NCI-H446 treated with DMSO at 0.1 percent for 48 hours (cell line): ENCODE data around the gene CPEB4.

ENCODE experiments used
- DNase-seq: peaks from one replicate; lab custom pipeline; 2025; lab: John Stamatoyannopoulos, UW

Gene CPEB4

GRCh38 chr5:173973616-173973969 is 85.4 kb downstream of the CPEB4 start:
- no peak for DNase-seq

DNA sequence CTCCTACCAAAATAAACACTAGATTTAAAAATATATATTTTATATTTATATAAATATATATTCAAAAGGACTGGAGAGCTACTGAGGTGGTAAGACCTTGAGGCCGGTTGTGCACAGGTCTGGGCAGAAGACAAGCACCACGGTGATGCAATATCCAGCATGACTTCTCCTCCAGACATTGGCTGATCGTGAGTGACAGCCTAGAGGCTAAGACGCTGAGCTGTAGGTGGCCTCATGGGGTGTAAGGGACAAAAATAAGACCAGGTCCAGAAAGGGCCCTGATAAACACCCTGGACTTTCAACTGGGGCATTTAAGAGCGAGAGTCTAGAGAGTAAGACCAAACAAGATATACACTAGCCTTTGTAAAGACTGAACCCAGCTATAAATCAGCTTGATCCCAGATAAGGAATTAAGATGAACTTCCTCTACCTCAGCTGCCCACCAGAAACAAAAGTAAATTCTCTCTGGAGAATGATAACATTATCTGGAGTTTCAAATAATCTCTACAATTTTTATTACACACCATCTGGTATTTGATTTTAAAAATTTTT is 86.6 kb downstream of the CPEB4 start:
- DNase-seq = no peak

DNA sequence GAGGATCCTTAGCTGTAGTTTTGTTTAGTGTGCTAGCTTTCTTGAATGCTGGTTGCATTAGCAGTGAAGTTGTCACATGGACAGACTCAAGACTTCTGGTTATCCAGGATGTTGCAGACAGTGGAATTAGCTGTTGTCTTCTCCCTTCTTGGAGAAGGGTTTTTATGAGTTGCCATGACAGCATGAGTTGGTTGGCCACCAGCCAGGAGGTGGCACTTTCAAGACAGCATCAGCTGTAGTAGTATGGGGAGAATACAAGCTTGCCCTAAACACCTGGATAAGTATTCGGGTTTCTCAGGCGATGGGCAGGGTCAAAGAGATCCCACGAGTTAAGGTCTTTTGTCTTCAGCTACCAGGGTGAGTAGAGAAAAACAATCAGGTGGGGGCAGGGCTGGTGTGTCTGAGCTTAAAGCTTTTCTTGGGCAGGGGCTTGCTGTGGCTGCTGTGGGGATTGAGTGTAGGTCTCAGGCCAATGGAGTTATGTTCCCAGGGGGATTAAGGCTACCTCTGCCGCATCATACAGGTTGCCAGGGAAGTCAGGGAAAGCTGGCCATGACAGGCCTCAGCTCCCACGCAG is 93.1 kb downstream of the CPEB4 start:
- no peak for DNase-seq

GRCh38 chr5:173984218-173984617 is 96.1 kb downstream of the CPEB4 start:
- DNase-seq = no peak

DNA sequence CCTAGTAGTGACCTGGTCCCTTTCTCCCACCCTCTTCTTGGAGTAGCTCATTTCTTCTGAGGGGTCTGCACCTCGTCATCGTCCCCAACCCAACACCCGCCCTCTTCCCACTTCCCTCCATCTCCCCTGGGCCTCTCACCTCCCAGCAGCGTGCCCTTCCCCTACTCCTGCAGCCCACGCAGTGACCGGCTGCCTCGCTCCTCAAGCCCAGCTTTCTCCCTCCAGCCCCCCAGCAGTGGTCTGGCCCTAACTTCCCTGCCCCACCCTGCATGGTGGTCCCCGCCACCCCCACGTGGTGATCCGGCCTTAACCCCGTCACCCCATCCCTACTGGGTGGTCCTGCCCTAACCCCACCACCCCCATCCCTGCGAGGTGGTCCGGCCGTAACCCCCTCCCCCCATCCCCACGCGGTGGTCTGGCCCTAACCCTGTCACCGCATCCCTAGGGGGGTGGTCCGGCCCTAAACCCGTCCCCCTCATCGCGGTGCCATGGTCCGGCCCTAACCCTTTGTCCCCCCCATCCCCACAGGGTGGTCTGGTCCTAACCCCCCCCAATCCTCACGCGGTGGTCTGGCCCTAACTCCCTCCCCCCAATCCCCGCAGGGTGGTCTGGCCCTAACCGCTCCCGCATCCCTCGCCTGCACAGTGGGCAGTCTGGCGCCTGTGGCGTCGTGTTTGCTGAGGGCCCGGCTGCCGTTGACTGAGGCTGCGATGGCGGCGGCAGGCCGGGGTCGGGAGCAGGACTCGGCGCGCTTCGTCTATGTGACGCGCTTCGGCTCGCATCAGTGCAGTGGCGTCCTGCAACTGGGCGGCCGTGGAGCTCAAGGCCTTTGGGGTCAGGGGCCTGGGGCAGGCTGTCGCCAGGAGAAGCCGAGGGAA is 100.6 kb downstream of the CPEB4 start, which contains the start of gene C5orf47:
Gene C5orf47, plus strand, starts transcription at position 617 of the 878 bp plus-strand sequence. Its CDS starts 94 bp downstream, at position 711.
- DNase-seq = no peak

GRCh38 chr5:173989432-173990082 is 101.4 kb downstream of the CPEB4 start:
- no peak for DNase-seq

DNA sequence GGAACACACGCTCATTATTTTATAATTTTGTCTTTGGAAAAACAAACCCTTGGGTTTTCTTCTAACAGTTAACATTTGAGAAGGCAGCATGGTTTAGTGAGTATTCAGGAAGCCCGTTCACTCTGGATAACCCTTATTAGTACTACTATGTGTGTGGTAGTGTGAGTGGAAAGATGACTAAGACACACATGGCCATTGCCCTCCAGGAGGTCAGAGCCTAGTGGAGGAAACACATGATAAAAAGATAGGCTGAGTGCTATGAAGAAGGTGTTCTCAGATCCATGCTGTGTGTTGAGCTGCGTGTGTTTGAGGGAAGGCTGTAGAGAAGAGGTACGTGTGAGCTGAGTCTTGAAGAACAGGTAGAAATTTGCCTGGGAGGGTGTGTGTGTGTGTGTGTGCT is 109.2 kb downstream of the CPEB4 start:
- DNase-seq = no peak

- DNase-seq = no peak
Measured at GRCh38 chr5:173998531-173998930, 110.4 kb downstream of the CPEB4 start.

- no peak for DNase-seq
Measured at GRCh38 chr5:174000076-174000475, 111.9 kb downstream of the CPEB4 start.

GRCh38 chr5:174003795-174004194 is 115.6 kb downstream of the CPEB4 start:
- no peak for DNase-seq

DNA sequence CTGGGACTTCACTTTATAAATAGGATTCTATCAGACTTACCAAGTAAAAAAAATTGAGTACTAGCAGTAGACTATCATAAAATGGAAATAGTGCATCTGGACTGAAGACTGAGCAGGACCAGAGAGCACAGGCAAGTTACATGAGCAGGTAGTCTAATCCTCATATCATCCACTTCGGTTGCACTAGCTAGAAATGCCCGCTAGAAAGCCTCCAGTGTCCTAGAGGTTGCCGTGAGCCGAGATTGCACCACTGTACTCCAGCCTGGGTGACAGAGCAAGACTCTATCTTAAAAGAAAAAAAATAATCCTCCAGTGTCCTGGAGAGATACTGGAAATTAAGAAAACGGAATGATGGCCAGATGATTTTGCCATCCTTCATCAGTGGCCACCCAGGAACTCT is 120.8 kb downstream of the CPEB4 start:
- no peak for DNase-seq

GRCh38 chr5:174010365-174010764 is 122.2 kb downstream of the CPEB4 start:
- DNase-seq = no peak

DNA sequence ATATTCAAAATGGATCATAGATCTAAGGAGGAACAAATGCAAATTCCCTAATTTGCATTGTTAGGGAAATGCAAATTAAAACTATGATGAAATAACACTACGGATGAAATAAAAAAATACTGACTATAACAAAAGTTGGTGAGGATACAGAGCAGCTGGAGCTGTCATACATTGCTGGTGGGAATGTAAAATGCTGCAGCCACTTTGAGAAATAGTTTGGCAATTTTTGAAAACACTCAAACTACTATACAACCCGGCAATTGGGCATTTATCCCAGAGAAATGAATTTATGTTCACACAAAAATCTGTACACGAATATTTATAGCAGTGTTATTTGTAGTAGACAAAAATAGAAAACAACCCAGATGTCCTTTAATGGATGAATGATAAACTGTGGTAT is 123.3 kb downstream of the CPEB4 start:
- DNase-seq = no peak
